ENCODE measurements around the gene CHN1. TPM values are rescaled to one million over a fixed set of nuclear protein-coding genes. Genes with fewer than 3 reads are reported as not detected.

Gene CHN1
- total RNA-seq, 4 donors from 2014 or later, result 6.4 to 23.8 (median 8.7) TPM

- TF ChIP-seq, protein P1, sequence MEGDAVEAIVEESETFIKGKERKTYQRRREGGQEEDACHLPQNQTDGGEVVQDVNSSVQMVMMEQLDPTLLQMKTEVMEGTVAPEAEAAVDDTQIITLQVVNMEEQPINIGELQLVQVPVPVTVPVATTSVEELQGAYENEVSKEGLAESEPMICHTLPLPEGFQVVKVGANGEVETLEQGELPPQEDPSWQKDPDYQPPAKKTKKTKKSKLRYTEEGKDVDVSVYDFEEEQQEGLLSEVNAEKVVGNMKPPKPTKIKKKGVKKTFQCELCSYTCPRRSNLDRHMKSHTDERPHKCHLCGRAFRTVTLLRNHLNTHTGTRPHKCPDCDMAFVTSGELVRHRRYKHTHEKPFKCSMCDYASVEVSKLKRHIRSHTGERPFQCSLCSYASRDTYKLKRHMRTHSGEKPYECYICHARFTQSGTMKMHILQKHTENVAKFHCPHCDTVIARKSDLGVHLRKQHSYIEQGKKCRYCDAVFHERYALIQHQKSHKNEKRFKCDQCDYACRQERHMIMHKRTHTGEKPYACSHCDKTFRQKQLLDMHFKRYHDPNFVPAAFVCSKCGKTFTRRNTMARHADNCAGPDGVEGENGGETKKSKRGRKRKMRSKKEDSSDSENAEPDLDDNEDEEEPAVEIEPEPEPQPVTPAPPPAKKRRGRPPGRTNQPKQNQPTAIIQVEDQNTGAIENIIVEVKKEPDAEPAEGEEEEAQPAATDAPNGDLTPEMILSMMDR (IDR thresholded peaks at IDR 0.05), result no peak
- DNase-seq (ENCODE audit: low spot score), result no peak
- ATAC-seq (ENCODE audit: low FRiP score), result peak; percentile 74
Observed at GRCh38 chr2:174902506-174903263, 102.5 kb downstream of the CHN1 start.

DNA sequence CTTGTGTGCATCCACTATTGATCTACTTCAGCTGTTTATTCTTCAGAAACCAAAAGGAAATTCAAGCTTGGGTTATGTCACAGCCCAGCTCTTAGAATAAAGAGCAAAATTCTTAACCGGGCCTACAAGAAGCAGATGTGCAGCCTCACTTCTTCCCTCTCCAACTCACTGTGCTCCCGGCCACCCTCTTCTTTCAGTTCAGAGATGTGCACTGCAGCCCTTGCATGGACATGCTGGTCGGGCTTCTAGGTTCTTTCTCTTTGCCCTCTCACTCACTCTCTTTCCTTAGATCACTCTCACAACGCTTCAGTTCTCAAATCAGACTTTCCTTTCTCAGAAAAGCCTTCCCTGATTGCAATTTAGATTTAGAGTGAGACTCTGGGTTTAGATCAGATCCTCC, 104.1 kb downstream of the CHN1 start:
- DNase-seq (ENCODE audit: low spot score), result no peak
- peak; percentile 24 for ATAC-seq (ENCODE audit: low FRiP score)
- TF ChIP-seq, protein P1 (IDR thresholded peaks at IDR 0.05), result no peak

DNA sequence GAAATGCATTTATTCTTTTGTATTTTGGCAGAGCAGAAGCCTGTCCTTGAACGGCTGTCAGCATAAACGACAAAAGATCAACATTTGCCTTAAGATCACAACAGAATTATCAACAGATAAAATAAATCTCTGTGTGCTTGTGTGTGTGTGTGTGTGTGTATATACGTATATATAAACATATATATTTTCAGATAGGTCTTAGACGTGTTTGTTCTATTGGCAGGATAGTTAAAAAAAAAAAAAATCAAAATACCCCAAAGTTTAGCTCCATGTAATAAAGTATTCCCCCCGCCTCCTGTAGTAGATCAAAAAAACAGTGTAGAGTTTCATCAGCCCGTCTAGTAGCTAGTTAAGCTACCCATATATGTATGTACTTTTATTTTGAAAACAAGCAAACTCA, 107.9 kb downstream of the CHN1 start:
- TF ChIP-seq, protein P1 (IDR thresholded peaks at IDR 0.05), result no peak
- DNase-seq (ENCODE audit: low spot score) (no peak), ATAC-seq (ENCODE audit: low FRiP score) (no peak)

- DNase-seq (ENCODE audit: low spot score) (no peak), ATAC-seq (ENCODE audit: low FRiP score) (no peak)
- TF ChIP-seq, protein P1 (IDR thresholded peaks at IDR 0.05), result no peak
Observed at GRCh38 chr2:174893018-174893417, 112.2 kb downstream of the CHN1 start.

DNA sequence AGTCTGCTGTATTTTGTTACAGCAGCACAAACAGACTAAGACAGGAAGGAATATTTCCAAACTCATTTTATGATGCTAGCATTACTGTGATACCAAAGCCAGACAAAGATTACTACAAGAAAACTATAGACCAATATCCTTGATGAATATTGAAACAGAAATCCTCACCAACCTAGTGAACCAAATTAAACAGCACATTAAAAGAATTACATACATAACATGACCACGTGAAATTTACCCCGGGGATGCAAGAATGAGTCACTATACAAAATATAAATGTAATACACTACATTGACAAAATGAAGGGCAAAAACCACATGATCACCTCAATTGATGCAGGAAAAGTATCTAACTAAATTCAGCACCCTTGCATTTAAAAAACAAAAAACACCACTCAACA, 112.6 kb downstream of the CHN1 start:
- TF ChIP-seq, protein P1 (IDR thresholded peaks at IDR 0.05), result no peak
- ATAC-seq (ENCODE audit: low FRiP score), result no peak
- no peak for DNase-seq (ENCODE audit: low spot score)

- ATAC-seq (ENCODE audit: low FRiP score), result no peak
- TF ChIP-seq, protein P1 (IDR thresholded peaks at IDR 0.05), result no peak
- no peak for DNase-seq (ENCODE audit: low spot score)
Observed at GRCh38 chr2:174888646-174889271, 116.4 kb downstream of the CHN1 start.

GRCh38 chr2:174888146-174888545, 117.0 kb downstream of the CHN1 start:
- no peak for ATAC-seq (ENCODE audit: low FRiP score)

More at GRCh38 chr2:174888146-174888545, 117.0 kb downstream of the CHN1 start:
- no peak for DNase-seq (ENCODE audit: low spot score)
- TF ChIP-seq, protein P1 (IDR thresholded peaks at IDR 0.05), result no peak
